ENCODE measurements around the gene PHC1. TPM values are rescaled to one million over a fixed set of nuclear protein-coding genes. Genes with fewer than 3 reads are reported as not detected.
"Not testable (repeated sequence)": the region's sequence is repeated elsewhere in the genome, so short reads cannot be mapped to it uniquely, and the experiment has no call there.

Gene PHC1
- total RNA-seq, 1 experiment from 2014 or later, result 568 TPM

GRCh38 chr12:8922544-8922943 is 8.2 kb downstream of the PHC1 start:
- peak overlapping the region in 1 of 2 experiments; percentile 39; a peak in 2 of 5 replicates for H3K4me3 Mint-ChIP-seq
- H3K9me3 Mint-ChIP-seq, result no peaks in the 10 kb centered on the region
- no peak overlapping the region for H4K5ac ChIP-seq (ENCODE audit: insufficient read length, low read depth, low read length)
- H2BK120ac ChIP-seq (ENCODE audit: low read depth, low read length, poor library complexity, severe bottlenecking), result no peak overlapping the region
- TF ChIP-seq CTCF (conservative IDR thresholded peaks at IDR 0.05), result peak; percentile 26; the same call in 1 of the 3 replicates
- no peak for DNase-seq
- H2BK5ac ChIP-seq (ENCODE audit: insufficient read length, low read length), result no peak overlapping the region
- H3K4me2 ChIP-seq (ENCODE audit: insufficient read depth, insufficient read length, low read length), result no peak overlapping the region
- peaks cover 15 to 28% of the 10 kb centered on the region in 2 experiments for H3K4me1 Mint-ChIP-seq
- H3K9me3 ChIP-seq (ENCODE audit: control insufficient read depth, low read depth, low read length), result no peaks in the 10 kb centered on the region
- no peaks in the 10 kb centered on the region for H3K23me2 ChIP-seq (ENCODE audit: insufficient read length, low read depth, low read length, poor library complexity, severe bottlenecking)
- no peak overlapping the region for H4K91ac ChIP-seq (ENCODE audit: insufficient read length, low read depth, low read length)
- no peak overlapping the region for H3K14ac ChIP-seq (ENCODE audit: insufficient read depth, low read length)
- H2AK5ac ChIP-seq (ENCODE audit: insufficient read length, low read length), result no peak overlapping the region
- no peak overlapping the region for H3T11ph ChIP-seq (ENCODE audit: low read length)
- no peak overlapping the region for H2AFZ ChIP-seq (ENCODE audit: low read length)
- H3K18ac ChIP-seq (ENCODE audit: insufficient read length, low read depth, low read length), result no peak overlapping the region
- H3K79me2 ChIP-seq (ENCODE audit: insufficient read depth, low read length), result peaks cover 48% of the 10 kb centered on the region
- no peaks in the 10 kb centered on the region for H4K20me1 ChIP-seq (ENCODE audit: control insufficient read depth, insufficient read depth, insufficient read length)
- H3K27ac ChIP-seq (ENCODE audit: insufficient read length, low read depth, low read length), result no peak overlapping the region
- H3K36me3 Mint-ChIP-seq (ENCODE audit: insufficient read depth in 1 of 3, low read depth in 3 of 3), result peaks cover 46 to 50% (median 49%) of the 10 kb centered on the region in 3 experiments
- WGBS (ENCODE audit: extremely low coverage, insufficient read length, low lambda C conversion rate), result no CpG with 5 or more reads among the region's 5 CpGs
- H3K27me3 Mint-ChIP-seq (ENCODE audit: low read depth), result no peaks in the 10 kb centered on the region
- H3K27ac Mint-ChIP-seq, result peak overlapping the region in 2 of 3 experiments; percentile 40 to 89; a peak in 4 of 7 replicates
- no peak overlapping the region for H3K23ac ChIP-seq (ENCODE audit: insufficient read length, low read depth, low read length)
- no peak overlapping the region for H3K4ac ChIP-seq (ENCODE audit: low read depth, low read length)
- H2BK12ac ChIP-seq (ENCODE audit: insufficient read length, low read depth, low read length), result no peak overlapping the region
- no peak overlapping the region for H3K9ac ChIP-seq (ENCODE audit: extremely low read depth, insufficient read length, low read length)
- H3K4me1 ChIP-seq (ENCODE audit: insufficient read depth, low read length), result peaks cover 2% of the 10 kb centered on the region; the same call in 1 of the 2 replicates
- H3K56ac ChIP-seq (ENCODE audit: insufficient read length, low read depth, low read length), result no peak overlapping the region
- H2BK20ac ChIP-seq (ENCODE audit: low read depth, low read length, poor library complexity, severe bottlenecking), result no peak overlapping the region
- peaks cover 6% of the 10 kb centered on the region for H3K79me1 ChIP-seq (ENCODE audit: insufficient read depth, low read depth, low read length, poor library complexity, severe bottlenecking)
- no peak overlapping the region for H2BK15ac ChIP-seq (ENCODE audit: low read depth, low read length)
- H4K8ac ChIP-seq (replicated peaks; ENCODE audit: insufficient read length, low read depth, low read length), result no peak overlapping the region
- no peaks in the 10 kb centered on the region for H3K27me3 ChIP-seq (ENCODE audit: insufficient read depth, low read length)

GRCh38 chr12:8930655-8931323 is 16.5 kb downstream of the PHC1 start:
- H3K4me2 ChIP-seq (ENCODE audit: insufficient read depth, insufficient read length, low read length); H4K5ac ChIP-seq (ENCODE audit: insufficient read length, low read depth, low read length); H3K23me2 ChIP-seq (ENCODE audit: insufficient read length, low read depth, low read length, poor library complexity, severe bottlenecking); H3K79me1 ChIP-seq (ENCODE audit: insufficient read depth, low read depth, low read length, poor library complexity, severe bottlenecking); H3K9me3 Mint-ChIP-seq; H3K56ac ChIP-seq (ENCODE audit: insufficient read length, low read depth, low read length); H2AK5ac ChIP-seq (ENCODE audit: insufficient read length, low read length); H3K4me1 Mint-ChIP-seq; H2BK5ac ChIP-seq (ENCODE audit: insufficient read length, low read length); H3K9ac ChIP-seq (ENCODE audit: extremely low read depth, insufficient read length, low read length); H4K8ac ChIP-seq (replicated peaks; ENCODE audit: insufficient read length, low read depth, low read length); H3K4me3 Mint-ChIP-seq; H4K91ac ChIP-seq (ENCODE audit: insufficient read length, low read depth, low read length); H3K27me3 ChIP-seq (ENCODE audit: insufficient read depth, low read length); H4K20me1 ChIP-seq (ENCODE audit: control insufficient read depth, insufficient read depth, insufficient read length); H3T11ph ChIP-seq (ENCODE audit: low read length); H3K4ac ChIP-seq (ENCODE audit: low read depth, low read length); H3K27ac ChIP-seq (ENCODE audit: insufficient read length, low read depth, low read length); H3K14ac ChIP-seq (ENCODE audit: insufficient read depth, low read length); H2BK120ac ChIP-seq (ENCODE audit: low read depth, low read length, poor library complexity, severe bottlenecking); H3K18ac ChIP-seq (ENCODE audit: insufficient read length, low read depth, low read length); H3K79me2 ChIP-seq (ENCODE audit: insufficient read depth, low read length); H3K23ac ChIP-seq (ENCODE audit: insufficient read length, low read depth, low read length); H2BK15ac ChIP-seq (ENCODE audit: low read depth, low read length); H2BK12ac ChIP-seq (ENCODE audit: insufficient read length, low read depth, low read length); H2BK20ac ChIP-seq (ENCODE audit: low read depth, low read length, poor library complexity, severe bottlenecking); H3K9me3 ChIP-seq (ENCODE audit: control insufficient read depth, low read depth, low read length); H3K4me1 ChIP-seq (ENCODE audit: insufficient read depth, low read length); H3K27me3 Mint-ChIP-seq (ENCODE audit: low read depth); H2AFZ ChIP-seq (ENCODE audit: low read length); DNase-seq; H3K27ac Mint-ChIP-seq: not testable (repeated sequence)
- WGBS (ENCODE audit: extremely low coverage, insufficient read length, low lambda C conversion rate), result no CpG with 5 or more reads among the region's 4 CpGs
- peaks cover 55 to 69% (median 65%) of the 10 kb centered on the region in 3 experiments for H3K36me3 Mint-ChIP-seq (ENCODE audit: insufficient read depth in 1 of 3, low read depth in 3 of 3)

Measured in H9 (cell line).